ENCODE measurements around the gene PLVAP.

Gene PLVAP, protein sequence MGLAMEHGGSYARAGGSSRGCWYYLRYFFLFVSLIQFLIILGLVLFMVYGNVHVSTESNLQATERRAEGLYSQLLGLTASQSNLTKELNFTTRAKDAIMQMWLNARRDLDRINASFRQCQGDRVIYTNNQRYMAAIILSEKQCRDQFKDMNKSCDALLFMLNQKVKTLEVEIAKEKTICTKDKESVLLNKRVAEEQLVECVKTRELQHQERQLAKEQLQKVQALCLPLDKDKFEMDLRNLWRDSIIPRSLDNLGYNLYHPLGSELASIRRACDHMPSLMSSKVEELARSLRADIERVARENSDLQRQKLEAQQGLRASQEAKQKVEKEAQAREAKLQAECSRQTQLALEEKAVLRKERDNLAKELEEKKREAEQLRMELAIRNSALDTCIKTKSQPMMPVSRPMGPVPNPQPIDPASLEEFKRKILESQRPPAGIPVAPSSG

GRCh38 chr19:17376935-17377600 lies at the start of gene PLVAP:
Gene PLVAP, minus strand, starts transcription at chr19:17377342. Its CDS starts 54 bp downstream, at chr19:17377288.
- H3K27ac ChIP-seq: no peak within 1 kb of the TSS
- DNase-seq (ENCODE audit: low read depth, low spot score): no peak

DNA sequence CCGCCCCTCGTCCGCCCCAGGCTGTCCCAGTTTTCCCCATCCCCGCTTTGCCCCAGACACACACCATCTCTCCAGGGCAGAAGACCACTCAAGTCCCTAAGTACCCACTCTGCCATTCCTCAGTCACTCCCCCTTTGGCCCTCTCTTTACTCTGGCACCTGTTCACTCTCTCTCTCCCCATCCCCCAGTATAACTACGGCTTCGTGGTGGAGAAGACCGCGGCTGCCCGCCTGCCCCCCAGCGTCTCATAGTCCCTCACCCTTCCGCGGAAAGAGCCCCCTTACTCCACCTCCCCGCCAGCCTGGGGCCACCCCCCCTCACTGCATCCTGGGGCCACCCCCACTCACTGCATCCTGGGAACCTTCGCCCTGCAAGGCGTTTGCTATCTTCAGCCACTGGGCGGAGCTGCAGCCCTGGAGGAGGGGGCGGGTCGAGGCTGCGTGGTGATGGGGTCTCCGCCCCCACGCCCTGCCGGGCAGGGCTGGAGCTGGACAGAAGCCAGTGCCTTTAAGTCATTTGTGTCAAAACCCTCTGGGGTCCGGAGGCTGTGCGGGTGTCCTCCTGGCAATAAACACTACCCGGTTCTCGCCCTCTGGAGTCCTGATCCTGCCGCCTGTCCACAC lies 47.7 kb upstream of the PLVAP start:
- H3K27ac ChIP-seq: no peak overlapping the region
- no peak for DNase-seq (ENCODE audit: low read depth, low spot score)

DNA sequence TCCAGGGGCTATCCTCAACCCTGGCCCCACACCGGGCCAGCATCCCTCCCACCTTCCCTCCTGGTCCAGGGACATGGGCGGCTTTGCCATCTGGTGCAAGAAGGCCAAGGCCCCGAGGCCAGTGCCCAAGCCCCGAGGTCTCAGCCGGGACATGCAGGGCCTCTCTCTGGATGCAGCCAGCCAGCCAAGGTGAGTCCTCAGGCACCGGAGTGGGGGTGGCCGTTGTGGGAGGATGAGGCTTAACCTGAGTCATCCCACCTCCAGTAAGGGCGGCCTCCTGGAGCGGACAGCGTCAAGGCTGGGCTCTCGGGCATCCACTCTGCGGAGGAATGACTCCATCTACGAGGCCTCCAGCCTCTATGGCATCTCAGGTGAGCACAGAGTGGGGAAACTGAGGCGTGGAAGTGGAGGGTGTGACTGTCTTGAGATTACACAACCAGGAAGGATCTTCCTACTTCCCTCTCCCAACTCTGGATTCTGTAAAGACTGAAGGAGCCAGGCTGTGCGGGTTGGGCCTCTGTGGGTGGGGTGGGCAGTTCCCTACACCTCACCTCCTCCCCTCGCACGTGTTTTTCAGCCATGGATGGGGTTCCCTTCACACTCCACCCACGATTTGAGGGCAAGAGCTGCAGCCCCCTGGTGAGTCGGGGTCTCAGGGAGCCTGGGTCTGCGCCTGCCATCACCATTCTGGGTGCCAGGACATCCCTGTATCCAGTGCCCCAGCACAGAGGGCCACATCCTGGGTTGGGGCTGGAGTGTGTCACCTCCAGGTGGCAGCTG lies 46.5 kb upstream of the PLVAP start:
- no peak for DNase-seq (ENCODE audit: low read depth, low spot score)
- H3K27ac ChIP-seq: no peak overlapping the region

GRCh38 chr19:17421942-17422341 lies 44.8 kb upstream of the PLVAP start:
- H3K27ac ChIP-seq: no peak overlapping the region
- DNase-seq (ENCODE audit: low read depth, low spot score): no peak

- no peak for DNase-seq (ENCODE audit: low read depth, low spot score)
Observed at GRCh38 chr19:17420475-17420924, 43.4 kb upstream of the PLVAP start.

DNA sequence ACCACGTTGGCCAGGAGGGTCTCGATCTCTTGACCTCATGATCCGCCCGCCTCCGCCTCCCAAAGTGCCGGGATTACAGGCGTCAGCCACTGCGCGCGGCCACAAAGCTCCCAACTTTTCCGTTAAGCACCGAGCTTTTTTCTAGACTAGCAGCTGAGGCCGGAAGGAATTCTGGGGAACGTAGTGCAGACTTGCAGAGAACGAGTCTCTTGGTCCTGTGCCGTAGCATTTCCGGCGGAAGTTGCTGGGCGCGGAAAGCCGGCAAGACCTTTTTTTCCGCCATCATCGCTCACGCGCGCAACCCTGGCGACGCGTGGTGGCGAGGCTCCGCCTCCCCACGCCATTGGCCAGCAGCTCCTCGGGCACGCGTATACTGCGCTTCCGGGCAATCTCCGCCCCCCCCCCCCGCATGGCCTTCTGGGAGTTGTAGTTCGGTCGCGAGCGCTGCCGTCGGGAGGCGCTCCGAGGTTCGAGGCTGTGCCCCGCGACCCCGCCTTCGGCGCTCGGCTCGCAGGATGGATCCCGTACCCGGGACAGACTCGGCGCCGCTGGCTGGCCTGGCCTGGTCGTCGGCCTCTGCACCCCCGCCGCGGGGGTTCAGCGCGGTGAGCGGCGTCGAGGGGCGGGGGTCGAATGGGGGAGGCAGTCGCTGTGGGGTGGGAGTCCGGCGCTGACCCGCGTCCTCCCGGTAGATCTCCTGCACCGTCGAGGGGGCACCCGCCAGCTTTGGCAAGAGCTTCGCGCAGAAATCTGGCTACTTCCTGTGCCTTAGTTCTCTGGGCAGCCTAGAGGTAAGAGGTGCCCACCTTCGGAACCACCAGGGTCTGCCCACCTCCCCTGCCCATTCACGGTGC lies 42.7 kb upstream of the PLVAP start, which contains the start of gene MVB12A:
Gene MVB12A, plus strand, starts transcription at position 427 of the 854 bp plus-strand sequence. Its CDS starts 89 bp downstream, at position 516.
- H3K27ac ChIP-seq: peak within 1 kb of the TSS; percentile 72
- DNase-seq (ENCODE audit: low read depth, low spot score): peak; percentile 95

More at GRCh38 chr19:17420475-17420924, 43.4 kb upstream of the PLVAP start:
- H3K27ac ChIP-seq: no peak overlapping the region

DNA sequence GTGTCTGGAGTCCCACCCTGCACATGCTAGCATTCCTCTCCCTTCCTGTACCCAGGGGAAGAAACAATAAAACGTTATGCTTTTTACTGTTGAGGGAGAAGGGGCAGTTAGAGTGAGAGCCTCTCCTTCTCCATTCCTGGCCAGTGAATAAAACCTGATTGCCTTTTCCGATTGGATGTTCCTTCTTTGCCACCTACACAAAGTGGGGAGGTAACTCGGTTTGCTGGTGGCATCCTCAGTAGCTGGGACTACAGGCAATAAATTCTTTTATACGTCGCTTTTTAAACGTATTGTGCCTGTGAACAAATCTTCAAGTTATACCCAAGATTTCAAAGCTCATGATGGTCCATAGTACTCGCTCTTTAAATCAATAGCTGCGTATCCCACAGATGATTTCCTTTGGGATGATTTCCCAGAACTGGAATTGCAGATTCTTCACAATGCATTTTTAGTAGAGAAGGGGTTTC lies 42.0 kb upstream of the PLVAP start:
- DNase-seq (ENCODE audit: low read depth, low spot score): no peak
- H3K27ac ChIP-seq: peak overlapping the region; percentile 72

GRCh38 chr19:17418710-17419109 lies 41.6 kb upstream of the PLVAP start:
- H3K27ac ChIP-seq: peak overlapping the region; percentile 72
- no peak for DNase-seq (ENCODE audit: low read depth, low spot score)

DNA sequence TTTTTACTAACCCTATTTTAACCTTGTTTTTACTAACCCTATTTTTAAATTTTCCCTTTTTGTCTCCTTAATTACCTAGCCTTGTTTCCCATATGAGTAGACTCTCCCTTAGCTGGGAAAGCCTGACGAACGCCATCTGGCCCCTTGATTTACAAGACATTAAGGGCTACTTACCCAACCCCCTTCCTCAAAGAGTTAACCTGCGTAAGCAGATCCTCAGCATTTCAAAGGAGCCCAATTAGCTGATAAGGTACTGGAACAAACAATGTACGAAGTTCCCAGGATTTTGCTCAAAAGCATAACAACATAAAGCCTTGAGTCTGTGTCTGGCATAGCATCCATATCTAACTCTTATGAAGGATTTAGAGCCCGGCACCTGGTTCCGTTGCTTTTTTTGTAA lies 38.0 kb upstream of the PLVAP start:
- no peak for DNase-seq (ENCODE audit: low read depth, low spot score)
- no peak overlapping the region for H3K27ac ChIP-seq

DNA sequence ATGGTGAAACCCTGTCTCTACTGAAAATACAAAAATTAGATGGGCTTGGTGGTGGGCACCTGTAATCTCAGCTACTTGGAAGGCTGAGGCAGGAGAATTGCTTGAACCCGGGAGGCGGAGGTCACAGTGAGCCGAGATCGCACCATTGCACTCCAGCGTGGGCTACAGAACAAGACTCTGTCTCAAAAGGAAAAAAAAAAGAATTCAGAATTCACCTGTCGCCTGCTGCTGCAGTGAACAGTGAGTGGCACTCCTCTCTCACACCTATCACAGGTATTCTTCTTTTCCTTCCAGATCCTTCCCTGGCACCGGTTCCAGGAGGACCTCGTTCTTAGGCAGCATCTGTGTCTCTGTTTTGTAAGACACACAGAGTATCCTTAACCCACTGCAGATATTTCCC lies 37.0 kb upstream of the PLVAP start:
- no peak overlapping the region for H3K27ac ChIP-seq
- no peak for DNase-seq (ENCODE audit: low read depth, low spot score)

DNA sequence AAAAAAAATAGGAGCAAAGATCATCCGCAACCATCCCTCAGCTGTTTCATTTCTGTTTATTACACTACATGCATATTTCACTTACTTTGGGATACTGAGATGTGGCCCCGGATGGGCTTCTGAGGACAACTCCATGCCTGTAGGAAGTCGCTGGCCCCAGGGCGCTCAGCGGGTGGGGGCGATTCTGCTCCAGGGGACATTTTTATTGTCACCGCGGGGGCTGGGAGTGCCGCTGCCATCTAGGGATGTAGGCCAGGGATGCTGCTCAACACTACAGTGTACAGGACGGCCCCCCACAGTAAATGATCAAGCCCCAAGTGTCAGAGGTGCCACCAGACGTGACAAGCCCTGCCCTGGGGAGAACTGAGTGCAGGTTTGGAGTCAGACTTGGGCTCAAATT lies 34.7 kb upstream of the PLVAP start:
- DNase-seq (ENCODE audit: low read depth, low spot score): no peak
- H3K27ac ChIP-seq: no peak overlapping the region

DNA sequence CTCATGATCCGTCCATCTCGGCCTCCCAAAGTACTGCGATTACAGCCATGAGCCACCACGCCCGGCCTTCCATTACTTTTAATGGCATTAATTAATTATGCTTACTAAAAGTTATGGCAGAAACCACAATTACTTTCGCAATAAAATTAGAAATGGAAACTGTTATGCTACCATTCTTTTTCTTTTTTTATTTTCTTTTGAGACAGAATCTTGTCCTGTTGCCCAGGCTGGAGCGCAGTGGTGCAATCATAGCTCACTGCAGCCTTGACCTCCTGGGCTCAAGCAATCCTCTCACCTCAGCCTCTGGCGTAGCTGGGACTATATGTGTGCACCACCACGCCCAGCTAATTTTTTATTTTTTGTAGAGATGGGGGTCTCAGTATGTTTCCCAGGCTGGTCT lies 32.8 kb upstream of the PLVAP start:
- no peak for DNase-seq (ENCODE audit: low read depth, low spot score)
- H3K27ac ChIP-seq: no peak overlapping the region

- no peak overlapping the region for H3K27ac ChIP-seq
- DNase-seq (ENCODE audit: low read depth, low spot score): no peak
Observed at GRCh38 chr19:17406887-17407196, 29.7 kb upstream of the PLVAP start.

- H3K27ac ChIP-seq: no peak overlapping the region
- no peak for DNase-seq (ENCODE audit: low read depth, low spot score)
Observed at GRCh38 chr19:17406046-17406886, 29.1 kb upstream of the PLVAP start.

DNA sequence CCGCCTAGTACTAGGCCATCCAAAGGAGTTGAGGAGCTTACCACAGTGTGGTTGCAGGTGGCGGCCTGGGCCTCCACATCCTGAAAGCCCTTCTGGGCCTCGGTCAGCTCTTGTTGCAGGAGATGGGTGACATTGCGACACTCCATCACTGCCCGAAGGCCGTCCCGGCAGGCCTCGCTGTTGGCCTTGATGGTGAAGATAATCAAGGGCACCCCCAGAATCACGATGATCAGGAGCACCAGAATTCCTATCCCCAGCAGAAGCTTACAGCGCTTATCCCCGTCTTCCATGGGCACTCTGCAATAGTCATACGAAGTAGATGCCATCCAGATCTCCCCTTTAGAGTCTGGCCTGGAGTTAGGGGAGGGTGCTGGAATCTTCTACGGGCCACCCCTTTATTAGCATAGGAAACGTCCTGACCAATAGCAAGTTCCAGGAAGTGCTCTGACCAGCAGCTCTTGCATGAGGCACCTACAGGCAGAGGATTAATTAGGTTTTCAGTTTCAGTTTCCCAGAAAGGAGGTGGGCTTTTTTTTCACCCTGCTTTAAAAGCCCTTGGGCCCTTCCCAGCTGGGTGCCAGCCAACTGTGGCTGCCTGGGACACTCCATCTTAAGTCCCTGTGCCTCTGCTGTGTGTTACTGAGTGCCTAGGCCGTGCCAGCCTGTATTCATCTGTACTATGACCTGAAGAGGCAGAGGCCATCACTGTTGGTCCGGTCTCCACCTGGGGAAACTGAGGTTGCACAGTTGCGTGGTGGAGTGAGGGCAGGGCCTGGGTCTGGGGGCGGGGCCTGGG lies 28.3 kb upstream of the PLVAP start, which contains the start of gene BST2:
Gene BST2, minus strand, starts transcription at position 381 of the 796 bp plus-strand sequence. Its CDS starts 55 bp downstream, at position 326.
- no peak within 1 kb of the TSS for H3K27ac ChIP-seq
- peak; percentile 49 for DNase-seq (ENCODE audit: low read depth, low spot score)

- no peak for DNase-seq (ENCODE audit: low read depth, low spot score)
- H3K27ac ChIP-seq: no peak overlapping the region
Observed at GRCh38 chr19:17404621-17405249, 27.6 kb upstream of the PLVAP start.

DNA sequence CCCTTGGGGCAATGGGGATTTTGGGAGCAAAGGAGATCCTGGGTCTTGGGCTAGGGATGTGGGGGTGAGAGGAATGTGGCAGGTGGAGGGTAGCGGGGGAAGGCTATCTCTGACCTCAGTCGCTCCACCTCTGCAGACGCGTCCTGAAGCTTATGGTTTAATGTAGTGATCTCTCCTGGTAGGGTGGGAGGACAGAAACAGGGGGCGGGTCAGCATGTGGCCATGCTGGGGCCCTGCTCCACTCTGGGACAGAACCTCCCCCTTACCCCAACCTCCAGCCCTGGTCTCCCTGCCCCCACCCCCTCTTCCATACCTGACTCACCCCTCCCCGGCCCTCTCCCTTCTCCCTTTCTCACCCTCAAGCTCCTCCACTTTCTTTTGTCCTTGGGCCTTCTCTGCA lies 26.9 kb upstream of the PLVAP start:
- no peak for DNase-seq (ENCODE audit: low read depth, low spot score)
- H3K27ac ChIP-seq: no peak overlapping the region
